Right forelimb (tissue), 1 donor: ENCODE data around the gene P2RX4.
A peak's percentile ranks its signal among the peaks of the same experiment; 100 is the strongest.
"Not testable (repeated sequence)": the region's sequence is repeated elsewhere in the genome, so short reads cannot be mapped to it uniquely, and the experiment has no call there.

Source experiments
- DNase-seq: peaks from one replicate; pipeline ENCODE4 v3.0.0-alpha.2; 2018

P2RX4 gene

GRCh38 chr12:121209624-121210572 lies at the start of gene P2RX4:
Gene P2RX4 (plus strand): TSS chr12:121210129. CDS start chr12:121210165, 36 bp downstream.
- DNase-seq: peak; percentile 90

GRCh38 chr12:121162384-121162783 lies 47.5 kb upstream of the P2RX4 start:
- DNase-seq: no peak

- no peak for DNase-seq
Measured at GRCh38 chr12:121162985-121163384, 46.9 kb upstream of the P2RX4 start.

- DNase-seq: not testable (repeated sequence)
Measured at GRCh38 chr12:121164839-121165238, 45.1 kb upstream of the P2RX4 start.

GRCh38 chr12:121165316-121165715 lies 44.6 kb upstream of the P2RX4 start:
- no peak for DNase-seq

GRCh38 chr12:121166356-121166755 lies 43.6 kb upstream of the P2RX4 start:
- DNase-seq: no peak

- DNase-seq: no peak
Measured at GRCh38 chr12:121167232-121167820, 42.6 kb upstream of the P2RX4 start.

- DNase-seq: no peak
Measured at GRCh38 chr12:121167951-121168350, 42.0 kb upstream of the P2RX4 start.

- DNase-seq: no peak
Measured at GRCh38 chr12:121170151-121170550, 39.8 kb upstream of the P2RX4 start.

GRCh38 chr12:121170611-121171260 lies 39.2 kb upstream of the P2RX4 start:
- DNase-seq: no peak

- no peak for DNase-seq
Measured at GRCh38 chr12:121172145-121172544, 37.8 kb upstream of the P2RX4 start.

GRCh38 chr12:121175383-121176119 lies 34.4 kb upstream of the P2RX4 start:
- no peak for DNase-seq

GRCh38 chr12:121176826-121177529 lies 33.0 kb upstream of the P2RX4 start:
- DNase-seq: no peak

GRCh38 chr12:121181181-121181580 lies 28.7 kb upstream of the P2RX4 start:
- DNase-seq: no peak

GRCh38 chr12:121182222-121182893 lies 27.6 kb upstream of the P2RX4 start:
- DNase-seq: no peak

- DNase-seq: no peak
Measured at GRCh38 chr12:121184425-121184824, 25.5 kb upstream of the P2RX4 start.

- no peak for DNase-seq
Measured at GRCh38 chr12:121184984-121185889, 24.7 kb upstream of the P2RX4 start.

GRCh38 chr12:121186826-121187225 lies 23.1 kb upstream of the P2RX4 start:
- no peak for DNase-seq

GRCh38 chr12:121187501-121187900 lies 22.4 kb upstream of the P2RX4 start:
- no peak for DNase-seq

GRCh38 chr12:121188227-121188626 lies 21.7 kb upstream of the P2RX4 start:
- DNase-seq: no peak

GRCh38 chr12:121189131-121189530 lies 20.8 kb upstream of the P2RX4 start:
- DNase-seq: no peak
